K562 (cell line): Measurements from ENCODE around the gene ITGA1. TPM values are rescaled to one million over a fixed set of nuclear protein-coding genes. Genes with fewer than 3 reads are reported as not detected.

Experiments
- CHCHD3 ChIP-seq: fragments of 250-450 bp; sonication (Bioruptor Pico); IDR thresholded peaks from 2 replicates; pipeline ENCODE4 v2.1.2; 2022; ENCODE audit warnings: mild to moderate bottlenecking
- CHD1 ChIP-seq: fragments of 200-600 bp; sonication (generic); IDR thresholded peaks from one replicate; pipeline ENCODE4 v1.6.1; 2012; ENCODE audit warnings: mild to moderate bottlenecking, moderate library complexity, low read length, inconsistent platforms
- HEY1 ChIP-seq: fragments of 250-450 bp; sonication (Bioruptor Pico); IDR thresholded peaks from 2 replicates; pipeline ENCODE4 v1.5.0; 2020; ENCODE audit warnings: mild to moderate bottlenecking, moderate library complexity, borderline replicate concordance
- HMGN3 ChIP-seq: IDR thresholded peaks from 2 replicates; pipeline ENCODE4 v1.6.1; 2011; ENCODE audit warnings: borderline replicate concordance, low read depth, mild to moderate bottlenecking, mixed read lengths, low read length; ENCODE audit not compliant: insufficient read length; ENCODE audit errors: extremely low read depth
- HNRNPK ChIP-seq: fragments of 200-400 bp; formaldehyde crosslinking; IDR thresholded peaks from one replicate; pipeline ENCODE4 v1.6.1; 2018; ENCODE audit warnings: mild to moderate bottlenecking, low read depth, low read length; ENCODE audit not compliant: poor library complexity, severe bottlenecking
- JUN ChIP-seq, 2 experiments: sonication (generic) in 1 of 2; formaldehyde crosslinking in 1 of 2; IDR thresholded peaks; 2 replicates each; pipeline versions ENCODE4 v1.6.1 to v1.8.0; 2012 to 2022; ENCODE audit warnings: borderline replicate concordance in 2 of 2, mild to moderate bottlenecking in 2 of 2, improper control_type of control experiment in 1 of 2, low read depth in 1 of 2, low read length in 1 of 2, missing genetic modification reagents in 1 of 2
- JUNB ChIP-seq: fragments of 450-650 bp; formaldehyde crosslinking; conservative IDR thresholded peaks from 2 replicates; pipeline ENCODE4 v1.4.0; 2020; ENCODE audit warnings: mild to moderate bottlenecking
- NCOR1 ChIP-seq: fragments of 450-650 bp; IDR thresholded peaks from 2 replicates; pipeline ENCODE4 v1.6.1; 2016; ENCODE audit warnings: mild to moderate bottlenecking, moderate library complexity
- POLR2AphosphoS5 ChIP-seq: IDR thresholded peaks from 2 replicates; pipeline ENCODE4 v1.6.1; 2011; ENCODE audit warnings: mild to moderate bottlenecking, low read depth, low read length, moderate library complexity; ENCODE audit not compliant: control insufficient read depth, insufficient read depth
- POLR3G ChIP-seq: IDR thresholded peaks from 2 replicates; pipeline ENCODE4 v1.6.1; 2011; ENCODE audit not compliant: insufficient read length, insufficient replicate concordance; ENCODE audit errors: extremely low read depth
- RAD21 ChIP-seq, 2 experiments: fragments of 250-450 bp in 1 of 2; fragments of 450-650 bp in 1 of 2; sonication (Bioruptor Pico) in 1 of 2; formaldehyde crosslinking in 1 of 2; IDR thresholded peaks in 1 of 2; conservative IDR thresholded peaks in 1 of 2; 2 replicates each; pipeline versions ENCODE4 v1.4.0 to v1.8.0; 2020 to 2022; ENCODE audit warnings: mild to moderate bottlenecking in 2 of 2, moderate library complexity in 1 of 2
- RBM22 ChIP-seq: fragments of 200-400 bp; formaldehyde crosslinking; IDR thresholded peaks from 2 replicates; pipeline ENCODE4 v1.6.1; 2018; ENCODE audit warnings: low read length, low read depth; ENCODE audit not compliant: poor library complexity, severe bottlenecking
- U2AF2 ChIP-seq: fragments of 200-400 bp; formaldehyde crosslinking; optimal IDR thresholded peaks from 2 replicates; pipeline ENCODE3; 2017; ENCODE audit warnings: low read depth, mild to moderate bottlenecking, low read length
- XRCC4 ChIP-seq: IDR thresholded peaks from one replicate; pipeline ENCODE4 v1.6.1; 2011; ENCODE audit not compliant: insufficient read depth, insufficient read length; ENCODE audit errors: extremely low read depth
- YBX1 ChIP-seq: fragments of 450-650 bp; IDR thresholded peaks from 2 replicates; pipeline ENCODE4 v1.7.1; 2016; ENCODE audit warnings: mild to moderate bottlenecking
- ZNF324 ChIP-seq: fragments of 250-450 bp; sonication (Bioruptor Pico); IDR thresholded peaks from 2 replicates; pipeline ENCODE4 v1.4.0; 2020; ENCODE audit warnings: mild to moderate bottlenecking
- ZNF707 ChIP-seq: fragments of 250-450 bp; sonication (Bioruptor Pico); conservative IDR thresholded peaks from 2 replicates; pipeline ENCODE4 v1.8.0; 2022; ENCODE audit warnings: inconsistent platforms, mild to moderate bottlenecking, moderate library complexity
- polyA plus RNA-seq, 8 experiments: library from polyadenylated mRNA; depleted of rRNA in 4 of 8; stranded (reverse) in 5 of 8; unstranded in 3 of 8; fragments of >200 nt; fragmentation: Nextera tagmentation in 2 of 8; fragmentation: Illumina TruSeq in 1 of 8; extraction: Ambion mirVana in 2 of 8; extraction: Trizol in 1 of 8; gene quantifications; 2 replicates each; pipeline versions ENCODE4 v1.2.1 to v1.2.3, GENCODE V29; 2011 to 2014; ENCODE audit warnings: inconsistent platforms in 1 of 8, missing spikeins in 1 of 8
- total RNA-seq, 7 experiments: library from RNA; depleted of rRNA in 6 of 7; stranded (reverse); fragments of >200 nt in 6 of 7; fragmentation: Illumina TruSeq in 2 of 7; extraction: Trizol in 2 of 7; gene quantifications; 2 replicates each; pipeline versions ENCODE4 v1.2.1 to v1.2.3, GENCODE V29; 2011 to 2021; ENCODE audit warnings: low replicate concordance in 1 of 7
- TF ChIP-seq, protein P1 (sequence below): fragments of 450-650 bp; formaldehyde crosslinking; IDR thresholded peaks from 2 replicates; pipeline ENCODE4 v1.4.0; 2022; ENCODE audit warnings: missing genetic modification characterization
- TF ChIP-seq, protein P2 (sequence below): fragments of 450-650 bp; formaldehyde crosslinking; IDR thresholded peaks from 2 replicates; pipeline ENCODE4 v1.4.0; 2020; ENCODE audit warnings: mild to moderate bottlenecking, moderate library complexity
- TF ChIP-seq, protein P3 (sequence below): fragments of 450-650 bp; IDR thresholded peaks from 2 replicates; pipeline ENCODE4 v1.6.1; 2018; ENCODE audit not compliant: partially characterized antibody

Gene ITGA1
- total and polyA plus RNA-seq, 9 of the 15 experiments (the other 6 are each of a cell fraction or from before 2014, with no cell fraction given): 0.04 to 0.22 TPM; not detected in 7

DNA sequence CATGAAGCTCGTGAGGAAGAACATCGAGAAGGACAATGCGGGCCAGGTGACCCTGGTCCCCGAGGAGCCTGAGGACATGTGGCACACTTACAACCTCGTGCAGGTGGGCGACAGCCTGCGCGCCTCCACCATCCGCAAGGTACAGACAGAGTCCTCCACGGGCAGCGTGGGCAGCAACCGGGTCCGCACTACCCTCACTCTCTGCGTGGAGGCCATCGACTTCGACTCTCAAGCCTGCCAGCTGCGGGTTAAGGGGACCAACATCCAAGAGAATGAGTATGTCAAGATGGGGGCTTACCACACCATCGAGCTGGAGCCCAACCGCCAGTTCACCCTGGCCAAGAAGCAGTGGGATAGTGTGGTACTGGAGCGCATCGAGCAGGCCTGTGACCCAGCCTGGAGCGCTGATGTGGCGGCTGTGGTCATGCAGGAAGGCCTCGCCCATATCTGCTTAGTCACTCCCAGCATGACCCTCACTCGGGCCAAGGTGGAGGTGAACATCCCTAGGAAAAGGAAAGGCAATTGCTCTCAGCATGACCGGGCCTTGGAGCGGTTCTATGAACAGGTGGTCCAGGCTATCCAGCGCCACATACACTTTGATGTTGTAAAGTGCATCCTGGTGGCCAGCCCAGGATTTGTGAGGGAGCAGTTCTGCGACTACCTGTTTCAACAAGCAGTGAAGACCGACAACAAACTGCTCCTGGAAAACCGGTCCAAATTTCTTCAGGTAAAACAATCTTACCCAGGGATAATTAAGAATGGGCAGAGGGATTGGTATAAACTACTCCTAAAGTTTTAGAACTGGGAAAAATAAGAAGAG lies 12.9 kb downstream of the ITGA1 start (continued):
- TF ChIP-seq, protein P1, sequence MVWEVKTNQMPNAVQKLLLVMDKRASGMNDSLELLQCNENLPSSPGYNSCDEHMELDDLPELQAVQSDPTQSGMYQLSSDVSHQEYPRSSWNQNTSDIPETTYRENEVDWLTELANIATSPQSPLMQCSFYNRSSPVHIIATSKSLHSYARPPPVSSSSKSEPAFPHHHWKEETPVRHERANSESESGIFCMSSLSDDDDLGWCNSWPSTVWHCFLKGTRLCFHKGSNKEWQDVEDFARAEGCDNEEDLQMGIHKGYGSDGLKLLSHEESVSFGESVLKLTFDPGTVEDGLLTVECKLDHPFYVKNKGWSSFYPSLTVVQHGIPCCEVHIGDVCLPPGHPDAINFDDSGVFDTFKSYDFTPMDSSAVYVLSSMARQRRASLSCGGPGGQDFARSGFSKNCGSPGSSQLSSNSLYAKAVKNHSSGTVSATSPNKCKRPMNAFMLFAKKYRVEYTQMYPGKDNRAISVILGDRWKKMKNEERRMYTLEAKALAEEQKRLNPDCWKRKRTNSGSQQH: no peak
- TF ChIP-seq ZNF324 (CRISPR knock-in tag): no peak
- TF ChIP-seq HMGN3: no peak
- TF ChIP-seq HNRNPK: no peak
- TF ChIP-seq, protein P2, sequence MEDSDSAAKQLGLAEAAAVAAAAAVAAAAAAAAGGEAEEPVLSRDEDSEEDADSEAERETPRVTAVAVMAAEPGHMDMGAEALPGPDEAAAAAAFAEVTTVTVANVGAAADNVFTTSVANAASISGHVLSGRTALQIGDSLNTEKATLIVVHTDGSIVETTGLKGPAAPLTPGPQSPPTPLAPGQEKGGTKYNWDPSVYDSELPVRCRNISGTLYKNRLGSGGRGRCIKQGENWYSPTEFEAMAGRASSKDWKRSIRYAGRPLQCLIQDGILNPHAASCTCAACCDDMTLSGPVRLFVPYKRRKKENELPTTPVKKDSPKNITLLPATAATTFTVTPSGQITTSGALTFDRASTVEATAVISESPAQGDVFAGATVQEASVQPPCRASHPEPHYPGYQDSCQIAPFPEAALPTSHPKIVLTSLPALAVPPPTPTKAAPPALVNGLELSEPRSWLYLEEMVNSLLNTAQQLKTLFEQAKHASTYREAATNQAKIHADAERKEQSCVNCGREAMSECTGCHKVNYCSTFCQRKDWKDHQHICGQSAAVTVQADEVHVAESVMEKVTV (CRISPR knock-in tag): no peak
- TF ChIP-seq JUNB (CRISPR knock-in tag): no peak
- no peak for TF ChIP-seq U2AF2
- TF ChIP-seq RBM22: no peak
- no peak for TF ChIP-seq HEY1 (CRISPR knock-in tag)
- TF ChIP-seq POLR2AphosphoS5: 0 out of 2 replicates have a peak, but pooled peaks have one; percentile 15
- no peak for TF ChIP-seq POLR3G
- TF ChIP-seq CHD1: peak; percentile 51
- TF ChIP-seq, protein P3, sequence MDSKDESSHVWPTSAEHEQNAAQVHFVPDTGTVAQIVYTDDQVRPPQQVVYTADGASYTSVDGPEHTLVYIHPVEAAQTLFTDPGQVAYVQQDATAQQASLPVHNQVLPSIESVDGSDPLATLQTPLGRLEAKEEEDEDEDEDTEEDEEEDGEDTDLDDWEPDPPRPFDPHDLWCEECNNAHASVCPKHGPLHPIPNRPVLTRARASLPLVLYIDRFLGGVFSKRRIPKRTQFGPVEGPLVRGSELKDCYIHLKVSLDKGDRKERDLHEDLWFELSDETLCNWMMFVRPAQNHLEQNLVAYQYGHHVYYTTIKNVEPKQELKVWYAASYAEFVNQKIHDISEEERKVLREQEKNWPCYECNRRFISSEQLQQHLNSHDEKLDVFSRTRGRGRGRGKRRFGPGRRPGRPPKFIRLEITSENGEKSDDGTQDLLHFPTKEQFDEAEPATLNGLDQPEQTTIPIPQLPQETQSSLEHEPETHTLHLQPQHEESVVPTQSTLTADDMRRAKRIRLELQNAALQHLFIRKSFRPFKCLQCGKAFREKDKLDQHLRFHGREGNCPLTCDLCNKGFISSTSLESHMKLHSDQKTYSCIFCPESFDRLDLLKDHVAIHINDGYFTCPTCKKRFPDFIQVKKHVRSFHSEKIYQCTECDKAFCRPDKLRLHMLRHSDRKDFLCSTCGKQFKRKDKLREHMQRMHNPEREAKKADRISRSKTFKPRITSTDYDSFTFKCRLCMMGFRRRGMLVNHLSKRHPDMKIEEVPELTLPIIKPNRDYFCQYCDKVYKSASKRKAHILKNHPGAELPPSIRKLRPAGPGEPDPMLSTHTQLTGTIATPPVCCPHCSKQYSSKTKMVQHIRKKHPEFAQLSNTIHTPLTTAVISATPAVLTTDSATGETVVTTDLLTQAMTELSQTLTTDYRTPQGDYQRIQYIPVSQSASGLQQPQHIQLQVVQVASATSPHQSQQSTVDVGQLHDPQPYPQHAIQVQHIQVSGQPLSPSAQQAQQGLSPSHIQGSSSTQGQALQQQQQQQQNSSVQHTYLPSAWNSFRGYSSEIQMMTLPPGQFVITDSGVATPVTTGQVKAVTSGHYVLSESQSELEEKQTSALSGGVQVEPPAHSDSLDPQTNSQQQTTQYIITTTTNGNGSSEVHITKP: no peak
- no peak for TF ChIP-seq CHCHD3 (CRISPR knock-in tag)
- TF ChIP-seq JUN (IDR thresholded peaks at IDR 0.05; ENCODE audit: borderline replicate concordance, low read depth, low read length): no peak
- TF ChIP-seq JUN (CRISPR knock-in tag; IDR thresholded peaks at IDR 0.05; ENCODE audit: borderline replicate concordance): no peak
- TF ChIP-seq ZNF707: no peak
- no peak for TF ChIP-seq XRCC4
- TF ChIP-seq RAD21 (CRISPR knock-in tag; conservative IDR thresholded peaks at IDR 0.05 in 1 of 2, IDR thresholded peaks at IDR 0.05 in 1 of 2): no peak
- no peak for TF ChIP-seq YBX1
- TF ChIP-seq NCOR1: no peak
